RWPE2 (cell line): ENCODE measurements around the gene NCAM2.

Experiments
- ATAC-seq: fragments of 200-7000 bp; cut with Tn5 transposase; 3 replicates; pipeline ENCODE4 v1.9.1; 2021; ENCODE audit warnings: low read depth
- DNase-seq: peaks from one replicate; pipeline ENCODE4 v3.0.0-alpha.2; 2020; ENCODE audit warnings: low spot score
- H3K27ac ChIP-seq: fragments of 450-650 bp; 2 replicates; pipeline ENCODE4 v1.5.1; 2017; ENCODE audit warnings: mild to moderate bottlenecking; ENCODE audit not compliant: poor library complexity, severe bottlenecking
- H3K27me3 ChIP-seq: fragments of 250-450 bp; sonication (Bioruptor Pico); 2 replicates; pipeline ENCODE4 v1.5.1; 2021; ENCODE audit warnings: mild to moderate bottlenecking, moderate library complexity; ENCODE audit not compliant: insufficient read depth, poor library complexity, severe bottlenecking
- H3K36me3 ChIP-seq: fragments of 250-450 bp; sonication (Bioruptor Pico); 2 replicates; pipeline ENCODE4 v1.5.1; 2020; ENCODE audit warnings: low read depth, mild to moderate bottlenecking, moderate library complexity
- H3K4me1 ChIP-seq: fragments of 250-450 bp; sonication (Bioruptor Pico); 2 replicates; pipeline ENCODE4 v1.5.1; 2021; ENCODE audit warnings: mild to moderate bottlenecking, moderate library complexity; ENCODE audit not compliant: insufficient read depth, poor library complexity, severe bottlenecking
- H3K4me3 ChIP-seq: fragments of 250-450 bp; sonication (Bioruptor Pico); 2 replicates; pipeline ENCODE4 v1.5.1; 2021; ENCODE audit warnings: mild to moderate bottlenecking, moderate library complexity; ENCODE audit not compliant: severe bottlenecking
- H3K9me3 ChIP-seq: fragments of 250-450 bp; sonication (Bioruptor Pico); 2 replicates; pipeline ENCODE4 v1.5.1; 2021; ENCODE audit warnings: mild to moderate bottlenecking, moderate library complexity; ENCODE audit not compliant: severe bottlenecking
- TF ChIP-seq, protein P1 (sequence below): fragments of 450-650 bp; IDR thresholded peaks from one replicate; pipeline ENCODE4 v1.5.1; 2017; ENCODE audit warnings: mild to moderate bottlenecking, moderate library complexity; ENCODE audit not compliant: poor library complexity, severe bottlenecking

Gene NCAM2

DNA sequence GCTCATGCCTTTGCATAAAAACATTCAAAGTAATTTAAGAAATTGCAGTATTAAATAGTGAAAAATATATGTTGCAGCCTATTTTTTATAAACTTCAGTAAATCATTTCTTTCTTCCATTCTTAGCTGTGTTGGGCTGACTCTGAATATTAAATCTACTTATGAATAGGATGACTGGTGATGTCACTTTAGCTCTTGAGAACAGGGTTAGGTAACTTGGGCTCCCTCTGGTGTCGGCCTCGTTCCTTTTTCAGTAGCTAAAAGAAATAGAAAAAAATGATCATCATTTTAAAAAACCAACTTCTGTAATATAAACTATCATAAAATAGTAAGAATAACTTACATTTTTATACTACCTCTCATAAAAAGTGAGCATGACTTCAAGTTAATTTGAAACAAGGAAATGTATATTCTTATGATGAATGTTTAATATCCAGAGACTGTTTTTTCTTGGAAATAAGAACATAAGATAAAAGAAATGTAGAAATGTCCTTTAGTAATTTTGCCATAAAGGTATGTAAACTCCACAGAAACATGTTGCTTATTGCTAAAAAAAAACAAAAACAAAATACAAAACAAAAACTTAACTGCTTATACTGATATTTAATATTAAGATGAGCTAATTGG lies 26.8 kb upstream of the NCAM2 start:
- no peak overlapping the region for H3K27ac ChIP-seq
- no peaks in the 10 kb centered on the region for H3K36me3 ChIP-seq
- H3K9me3 ChIP-seq = no peaks in the 10 kb centered on the region
- H3K27me3 ChIP-seq = peaks cover 13% of the 10 kb centered on the region
- peak; percentile 70; the same call in 2 of the 3 replicates for ATAC-seq
- DNase-seq = no peak
- no peaks in the 10 kb centered on the region for H3K4me1 ChIP-seq
- H3K4me3 ChIP-seq = no peak overlapping the region
- TF ChIP-seq, protein P1, sequence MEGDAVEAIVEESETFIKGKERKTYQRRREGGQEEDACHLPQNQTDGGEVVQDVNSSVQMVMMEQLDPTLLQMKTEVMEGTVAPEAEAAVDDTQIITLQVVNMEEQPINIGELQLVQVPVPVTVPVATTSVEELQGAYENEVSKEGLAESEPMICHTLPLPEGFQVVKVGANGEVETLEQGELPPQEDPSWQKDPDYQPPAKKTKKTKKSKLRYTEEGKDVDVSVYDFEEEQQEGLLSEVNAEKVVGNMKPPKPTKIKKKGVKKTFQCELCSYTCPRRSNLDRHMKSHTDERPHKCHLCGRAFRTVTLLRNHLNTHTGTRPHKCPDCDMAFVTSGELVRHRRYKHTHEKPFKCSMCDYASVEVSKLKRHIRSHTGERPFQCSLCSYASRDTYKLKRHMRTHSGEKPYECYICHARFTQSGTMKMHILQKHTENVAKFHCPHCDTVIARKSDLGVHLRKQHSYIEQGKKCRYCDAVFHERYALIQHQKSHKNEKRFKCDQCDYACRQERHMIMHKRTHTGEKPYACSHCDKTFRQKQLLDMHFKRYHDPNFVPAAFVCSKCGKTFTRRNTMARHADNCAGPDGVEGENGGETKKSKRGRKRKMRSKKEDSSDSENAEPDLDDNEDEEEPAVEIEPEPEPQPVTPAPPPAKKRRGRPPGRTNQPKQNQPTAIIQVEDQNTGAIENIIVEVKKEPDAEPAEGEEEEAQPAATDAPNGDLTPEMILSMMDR = peak; percentile 74

DNA sequence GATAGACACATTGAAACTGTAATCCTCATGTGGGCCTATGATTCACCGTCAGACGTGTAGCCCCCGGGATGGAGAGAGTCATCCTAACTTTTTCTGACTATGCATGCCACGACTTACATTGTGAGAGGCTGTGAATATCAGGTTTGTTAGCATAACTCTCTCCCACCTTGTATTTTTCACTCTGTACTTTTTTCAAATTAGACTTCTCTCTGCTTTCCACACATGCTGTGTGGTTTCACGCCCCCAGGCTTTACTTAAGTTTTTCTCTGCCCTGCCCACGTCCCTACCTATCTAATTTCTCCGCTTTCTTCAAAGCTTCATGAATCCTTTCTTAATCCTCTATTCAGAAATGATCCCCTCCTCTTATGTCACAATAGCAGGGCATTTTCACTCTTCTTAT lies 3.4 kb upstream of the NCAM2 start:
- peaks cover 44% of the 10 kb centered on the region for H3K27me3 ChIP-seq

DNA sequence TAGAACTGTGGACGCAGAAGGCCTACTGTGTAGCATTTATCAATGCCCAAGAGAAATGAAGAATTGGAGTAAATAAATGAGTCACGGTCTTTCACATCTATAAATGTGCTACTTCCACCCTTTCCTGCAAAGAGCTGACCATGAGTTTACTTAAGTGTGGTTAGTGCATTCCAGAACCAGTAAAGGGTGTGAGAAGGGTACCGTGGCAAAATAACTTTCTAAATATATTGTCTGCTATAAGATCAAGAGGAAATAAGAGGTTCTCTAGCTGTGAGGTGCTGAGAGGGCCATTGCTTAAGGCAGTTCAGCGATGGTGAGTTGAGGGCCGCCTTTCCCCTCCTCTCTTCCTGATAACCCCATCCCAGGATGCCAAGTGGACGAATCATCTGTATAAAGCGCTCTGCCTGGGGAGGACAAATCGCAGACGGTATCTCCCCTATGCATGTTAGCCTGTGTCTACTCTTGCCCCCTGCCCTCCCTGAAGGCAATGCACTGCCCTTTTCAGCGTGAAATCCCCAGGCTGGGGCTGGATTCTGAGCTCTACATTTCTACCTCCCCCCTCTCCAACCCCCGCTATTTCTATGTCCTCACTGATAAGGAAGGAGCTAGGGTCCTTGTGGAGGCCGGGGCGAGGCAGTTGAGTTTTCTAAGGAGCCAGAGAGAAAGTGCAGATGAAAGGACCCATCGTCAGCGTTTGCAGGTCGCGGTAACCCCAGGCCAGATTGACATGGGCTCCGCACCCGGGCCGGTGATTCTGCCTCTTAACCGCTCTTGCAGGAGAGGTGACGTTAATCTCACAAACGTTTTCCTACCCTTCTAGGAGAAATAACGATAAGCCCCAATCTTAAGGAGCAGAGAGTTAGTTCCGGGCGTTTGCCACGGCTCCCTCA lies 1.5 kb upstream of the NCAM2 start:
- H3K9me3 ChIP-seq = no peaks in the 10 kb centered on the region
- no peaks in the 10 kb centered on the region for H3K4me1 ChIP-seq
- H3K4me3 ChIP-seq = no peak overlapping the region
- DNase-seq (no peak), ATAC-seq (no peak)
- no peak overlapping the region for H3K27ac ChIP-seq
- H3K27me3 ChIP-seq = peaks cover 61% of the 10 kb centered on the region
- TF ChIP-seq, protein P1 = no peak
- no peaks in the 10 kb centered on the region for H3K36me3 ChIP-seq

More for the DNA sequence above, 3.4 kb upstream of the NCAM2 start:
- H3K4me3 ChIP-seq = no peak overlapping the region
- no peaks in the 10 kb centered on the region for H3K9me3 ChIP-seq
- ATAC-seq = no peak
- no peak for DNase-seq
- no peaks in the 10 kb centered on the region for H3K4me1 ChIP-seq
- no peak overlapping the region for H3K27ac ChIP-seq
- no peaks in the 10 kb centered on the region for H3K36me3 ChIP-seq
- TF ChIP-seq, protein P1 = no peak

DNA sequence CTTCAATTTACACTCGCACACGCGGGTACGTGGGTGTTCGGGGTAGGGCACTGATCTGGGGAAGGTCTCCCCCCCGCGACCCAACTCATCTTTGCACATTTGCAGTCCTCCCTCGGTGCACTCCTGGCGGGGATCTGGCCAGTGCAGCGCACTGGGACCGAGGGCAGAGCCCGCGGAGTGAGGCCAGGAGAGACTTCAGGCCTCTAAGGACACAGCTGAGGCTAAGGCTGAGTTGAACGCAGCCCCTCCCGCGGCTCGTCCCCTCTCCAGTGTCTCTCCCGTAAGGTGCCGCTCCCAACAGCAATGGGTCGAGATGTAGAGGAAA lies 936 bp upstream of the NCAM2 start:
- Histone ChIP-seq H3K36me3 (no peaks in the 10 kb centered on the region), H3K9me3 (no peaks in the 10 kb centered on the region), H3K27me3 (peaks cover 67% of the 10 kb centered on the region), H3K4me3 (no peak overlapping the region), H3K4me1 (no peaks in the 10 kb centered on the region), H3K27ac (no peak overlapping the region)
- TF ChIP-seq, protein P1 = no peak
- ATAC-seq (no peak), DNase-seq (no peak)

DNA sequence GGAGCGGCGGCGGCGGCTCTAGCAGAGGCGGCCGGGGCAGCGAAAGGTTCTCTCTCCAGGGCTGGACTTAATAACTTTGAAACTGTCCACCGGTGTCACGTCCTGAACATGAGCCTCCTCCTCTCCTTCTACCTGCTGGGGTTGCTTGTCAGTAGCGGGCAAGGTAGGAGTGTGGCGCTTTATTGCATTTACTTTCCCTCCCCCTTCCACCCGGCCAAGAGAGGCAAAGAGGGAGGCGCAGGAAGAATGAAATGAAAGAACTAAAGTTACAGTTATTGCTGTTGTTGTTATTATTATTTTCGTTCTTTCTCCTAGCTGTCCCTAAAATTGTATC lies 214 bp downstream of the NCAM2 start:
- Histone ChIP-seq H3K27me3 (peaks cover 77% of the 10 kb centered on the region), H3K9me3 (no peaks in the 10 kb centered on the region), H3K27ac (no peak overlapping the region), H3K4me3 (peak overlapping the region; percentile 11), H3K36me3 (no peaks in the 10 kb centered on the region), H3K4me1 (no peaks in the 10 kb centered on the region)
- ATAC-seq = peak; percentile 70
- TF ChIP-seq, protein P1 = no peak
- no peak for DNase-seq
